CD14-positive monocyte (primary cell): ENCODE data around the gene SGCA. TPM values are rescaled to one million over a fixed set of nuclear protein-coding genes. Genes with fewer than 3 reads are reported as not detected.
A peak's percentile ranks its signal among the peaks of the same experiment; 100 is the strongest.

Experiments used
- DNase-seq, 3 donors: peaks; one replicate each; pipeline ENCODE4 v3.0.0-alpha.2; 2011 to 2022
- H2AFZ ChIP-seq: 2 replicates; pipeline ENCODE4 v1.6.0; 2012; ENCODE audit warnings: mild to moderate bottlenecking, low read depth, low read length, inconsistent platforms; ENCODE audit not compliant: insufficient read depth, poor library complexity, severe bottlenecking
- H3K27ac ChIP-seq, 2 donors: 1 replicate in 1 of 2; 2 replicates in 1 of 2; pipeline ENCODE4 v1.5.1; 2012 to 2013; ENCODE audit warnings: low read length in 2 of 2, control low read depth in 1 of 2, inconsistent platforms in 1 of 2, low read depth in 1 of 2, mild to moderate bottlenecking in 1 of 2
- H3K27me3 ChIP-seq, 2 donors: one replicate each; pipeline versions ENCODE4 v1.6.0 to v1.6.1; 2011 to 2013; ENCODE audit warnings: low read length in 2 of 2; ENCODE audit not compliant: control insufficient read depth in 2 of 2, insufficient read depth in 2 of 2
- H3K36me3 ChIP-seq, 2 donors: replicated peaks in 1 of 2; 1 replicate in 1 of 2; 2 replicates in 1 of 2; pipeline versions ENCODE4 v1.5.1 to v1.6.1; 2012 to 2013; ENCODE audit warnings: low read length in 2 of 2, control low read depth in 1 of 2, inconsistent platforms in 1 of 2, mild to moderate bottlenecking in 1 of 2; ENCODE audit not compliant: insufficient read depth in 2 of 2, control insufficient read depth in 1 of 2
- H3K4me1 ChIP-seq, 2 donors: 1 replicate in 1 of 2; 2 replicates in 1 of 2; pipeline versions ENCODE4 v1.5.1 to v1.6.1; 2012 to 2013; ENCODE audit warnings: low read length in 2 of 2, control low read depth in 1 of 2, inconsistent platforms in 1 of 2, mild to moderate bottlenecking in 1 of 2, moderate library complexity in 1 of 2; ENCODE audit not compliant: insufficient read depth in 2 of 2, control insufficient read depth in 1 of 2
- H3K4me2 ChIP-seq: replicated peaks from 2 replicates; pipeline ENCODE3; 2012; ENCODE audit warnings: low read length, moderate library complexity, mild to moderate bottlenecking; ENCODE audit not compliant: poor library complexity, severe bottlenecking; ENCODE audit errors: extremely low read depth
- H3K4me3 ChIP-seq, 3 experiments: fragments of 200-600 bp in 1 of 3; sonication (generic) in 1 of 3; replicated peaks in 1 of 3; 1 replicate in 2 of 3; 2 replicates in 1 of 3; pipeline ENCODE4 v1.5.1; 2011 to 2013; ENCODE audit warnings: low read length in 3 of 3, mild to moderate bottlenecking in 3 of 3, control low read depth in 2 of 3, low read depth in 2 of 3, inconsistent platforms in 1 of 3, moderate library complexity in 1 of 3
- H3K79me2 ChIP-seq: 2 replicates; pipeline ENCODE4 v1.6.0; 2012; ENCODE audit warnings: mild to moderate bottlenecking, control low read depth, inconsistent platforms, low read length, moderate library complexity; ENCODE audit not compliant: insufficient read depth
- H3K9ac ChIP-seq: 2 replicates; pipeline ENCODE4 v1.6.0; 2017; ENCODE audit warnings: low read length, mild to moderate bottlenecking; ENCODE audit not compliant: insufficient read depth, poor library complexity, severe bottlenecking
- H3K9me3 ChIP-seq, 2 donors: replicated peaks in 1 of 2; 1 replicate in 1 of 2; 2 replicates in 1 of 2; pipeline versions ENCODE4 v1.5.1 to v1.6.1; 2012 to 2013; ENCODE audit warnings: low read length in 2 of 2, control low read depth in 1 of 2; ENCODE audit not compliant: control insufficient read depth in 1 of 2, insufficient read depth in 1 of 2
- H4K20me1 ChIP-seq: 2 replicates; pipeline ENCODE4 v1.6.0; 2012; ENCODE audit warnings: mild to moderate bottlenecking, low read length, control low read depth, moderate library complexity; ENCODE audit not compliant: insufficient read depth
- H3K27ac Mint-ChIP-seq, 7 donors: one replicate each; pipeline ENCODE4 v1.8.0; 2020; ENCODE audit warnings: mild to moderate bottlenecking in 7 of 7, mixed read lengths in 7 of 7, moderate library complexity in 6 of 7, inconsistent platforms in 2 of 7
- H3K27me3 Mint-ChIP-seq, 3 donors: one replicate each; pipeline ENCODE4 v1.8.0; 2021 to 2022; ENCODE audit warnings: low read depth in 3 of 3, mild to moderate bottlenecking in 3 of 3, mixed read lengths in 3 of 3, moderate library complexity in 3 of 3, inconsistent platforms in 1 of 3
- H3K36me3 Mint-ChIP-seq, 2 donors: one replicate each; pipeline ENCODE4 v1.8.0; 2020; ENCODE audit warnings: mixed read lengths in 2 of 2, inconsistent platforms in 1 of 2, mild to moderate bottlenecking in 1 of 2
- H3K4me1 Mint-ChIP-seq: one replicate; pipeline ENCODE4 v1.8.0; 2020; ENCODE audit warnings: mild to moderate bottlenecking, mixed read lengths
- H3K4me3 Mint-ChIP-seq, 2 donors: one replicate each; pipeline ENCODE4 v1.8.0; 2020; ENCODE audit warnings: mild to moderate bottlenecking in 2 of 2, mixed read lengths in 2 of 2, moderate library complexity in 1 of 2
- H3K9me3 Mint-ChIP-seq, 7 donors: one replicate each; pipeline ENCODE4 v1.8.0; 2020 to 2022; ENCODE audit warnings: mixed read lengths in 7 of 7, mild to moderate bottlenecking in 6 of 7, moderate library complexity in 6 of 7, inconsistent platforms in 2 of 7
- CTCF ChIP-seq: fragments of 200-600 bp; IDR thresholded peaks from one replicate; pipeline ENCODE4 v1.8.0; 2022; ENCODE audit warnings: antibody characterized with exemption, mild to moderate bottlenecking
- WGBS: methylation state at CpG from one replicate; pipeline ENCODE4 v1.1.5; 2013; ENCODE audit warnings: missing lambda C conversion rate; ENCODE audit not compliant: insufficient coverage; 5-methylcytosine and 5-hydroxymethylcytosine counted together
- intact Hi-C, 2 donors: fragments of 100-400 bp; cut with micrococcal nuclease; formaldehyde crosslinking; loops; one replicate each; pipeline versions ENCODE4 v1.15.0 to v1.15.1; 2023
- polyA plus RNA-seq, 3 donors: library from polyadenylated mRNA; depleted of rRNA in 1 of 3; unstranded in 2 of 3; stranded (reverse) in 1 of 3; fragments of 300-500 nt in 2 of 3; fragments of >200 nt in 1 of 3; fragmentation: Illumina TruSeq in 2 of 3; gene quantifications; 1 replicate in 2 of 3; 2 replicates in 1 of 3; pipeline ENCODE4 v1.2.3, GENCODE V29; 2012 to 2021

The SGCA gene
- polyA plus RNA-seq, 3 donors: 0.27 to 0.89 (median 0.53) TPM

- no peaks in the 10 kb centered on the region for H3K9me3 ChIP-seq
- no peak for DNase-seq
- no peaks in the 10 kb centered on the region for H4K20me1 ChIP-seq
- H3K4me1 ChIP-seq: peaks cover 8 to 9% of the 10 kb centered on the region in 2 donors
- H3K4me1 Mint-ChIP-seq: peaks cover 12% of the 10 kb centered on the region
- H3K36me3 Mint-ChIP-seq: peaks cover 0 to 2% of the 10 kb centered on the region in 2 donors
- no peaks in the 10 kb centered on the region for H3K79me2 ChIP-seq
- H3K27me3 ChIP-seq: no peaks in the 10 kb centered on the region
- intact Hi-C loops: no loop called here
- no peak overlapping the region for H3K27ac ChIP-seq
- 97% methylated on average over 10 of the region's 16 CpGs for WGBS
- no peaks in the 10 kb centered on the region for H3K36me3 ChIP-seq
- H3K27ac Mint-ChIP-seq: no peak overlapping the region
- no peak overlapping the region for H2AFZ ChIP-seq
- H3K4me3 Mint-ChIP-seq: no peak overlapping the region
- H3K27me3 Mint-ChIP-seq: peaks cover 7 to 15% (median 13%) of the 10 kb centered on the region in 3 donors
- no peak overlapping the region for H3K9ac ChIP-seq
- no peak overlapping the region for H3K4me2 ChIP-seq
- TF ChIP-seq CTCF: no peak
- H3K9me3 Mint-ChIP-seq: peaks cover 0 to 2% (median 0%) of the 10 kb centered on the region in 7 donors
- no peak overlapping the region for H3K4me3 ChIP-seq
Measured at GRCh38 chr17:50175035-50175807, 9.4 kb downstream of the SGCA start.

GRCh38 chr17:50176559-50177357, 11.0 kb downstream of the SGCA start:
- TF ChIP-seq CTCF: no peak
- Histone ChIP-seq H3K27ac (no peak overlapping the region), H3K36me3 (no peaks in the 10 kb centered on the region), H3K79me2 (no peaks in the 10 kb centered on the region), H3K4me2 (no peak overlapping the region), H4K20me1 (no peaks in the 10 kb centered on the region), H3K27me3 (no peaks in the 10 kb centered on the region), H3K4me1 (peaks cover 8 to 16% of the 10 kb centered on the region in 2 donors), H2AFZ (no peak overlapping the region), H3K9me3 (no peaks in the 10 kb centered on the region), H3K4me3 (no peak overlapping the region), H3K9ac (no peak overlapping the region)
- no peak overlapping the region for H3K4me3 Mint-ChIP-seq
- peak overlapping the region in 1 of 7 donors; percentile 26 for H3K27ac Mint-ChIP-seq
- peaks cover 12 to 17% (median 14%) of the 10 kb centered on the region in 3 donors for H3K27me3 Mint-ChIP-seq
- peaks cover 15% of the 10 kb centered on the region for H3K4me1 Mint-ChIP-seq
- WGBS: 95% methylated on average over 18 of the region's 20 CpGs
- intact Hi-C loops: no loop called here
- no peak for DNase-seq
- peaks cover 0 to 2% of the 10 kb centered on the region in 2 donors for H3K36me3 Mint-ChIP-seq
- H3K9me3 Mint-ChIP-seq: peaks cover 0 to 2% (median 0%) of the 10 kb centered on the region in 7 donors
